Erythroblast (primary cell): ENCODE results near the gene HSH2D.

ENCODE experiments used
- GATA1 ChIP-seq: IDR thresholded peaks from 2 replicates; pipeline ENCODE4 v1.6.1; 2011; ENCODE audit warnings: low read depth, mild to moderate bottlenecking, control low read depth, low read length, moderate library complexity
- POLR2A ChIP-seq: IDR thresholded peaks from 2 replicates; pipeline ENCODE4 v1.6.1; 2011; ENCODE audit warnings: mild to moderate bottlenecking, low read length

DNA sequence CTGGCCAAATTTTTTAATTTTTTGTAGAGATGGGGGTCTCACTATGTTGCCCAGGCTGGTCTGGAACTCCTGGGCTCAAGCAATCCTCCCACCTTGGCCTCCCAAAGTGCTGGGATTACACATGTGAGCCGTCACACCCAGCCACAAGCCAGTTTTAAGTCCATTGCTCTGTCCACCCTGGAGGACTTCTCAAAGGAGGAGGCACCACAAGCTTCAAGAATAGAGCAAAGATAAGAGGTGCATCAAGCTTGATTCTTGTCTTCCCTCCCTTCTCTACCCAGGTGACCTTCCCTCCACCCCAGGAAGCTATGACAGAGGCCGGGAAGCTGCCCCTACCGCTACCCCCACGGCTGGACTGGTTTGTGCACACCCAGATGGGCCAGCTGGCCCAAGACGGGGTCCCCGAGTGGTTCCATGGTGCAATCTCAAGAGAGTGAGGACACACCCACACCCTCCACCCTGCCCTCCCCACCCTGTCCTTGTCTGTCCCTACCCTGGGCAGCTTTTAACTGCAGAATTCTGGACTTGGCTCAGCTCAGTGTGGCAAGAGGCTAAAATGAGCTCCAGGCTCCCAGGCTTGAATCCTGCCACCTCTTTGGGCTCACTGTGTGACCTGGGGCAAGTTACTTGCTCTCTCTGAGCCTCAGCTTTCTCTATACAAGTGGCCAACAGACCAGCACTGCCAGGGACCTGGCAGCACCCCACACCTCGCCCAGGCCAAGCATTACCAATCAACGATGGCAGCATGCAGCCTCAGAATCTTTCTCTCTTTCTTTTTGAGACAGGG lies 5.2 kb downstream of the HSH2D start:
- TF ChIP-seq POLR2A: no peak
- no peak for TF ChIP-seq GATA1
